Activated naive CD8-positive, alpha-beta T cell (primary cell): Measurements from ENCODE around the gene FERD3L.

Source experiments
- H3K27ac Mint-ChIP-seq: one replicate; pipeline ENCODE4 v1.8.0; 2021; ENCODE audit warnings: mixed read lengths
- H3K27me3 Mint-ChIP-seq: one replicate; pipeline ENCODE4 v1.8.0; 2021; ENCODE audit warnings: mixed read lengths
- H3K36me3 Mint-ChIP-seq: one replicate; pipeline ENCODE4 v1.8.0; 2021; ENCODE audit warnings: mixed read lengths
- H3K4me1 Mint-ChIP-seq: one replicate; pipeline ENCODE4 v1.8.0; 2021; ENCODE audit warnings: low read depth, mixed read lengths
- H3K4me3 Mint-ChIP-seq: one replicate; pipeline ENCODE4 v1.8.0; 2021; ENCODE audit warnings: mild to moderate bottlenecking, mixed read lengths
- H3K9me3 Mint-ChIP-seq: one replicate; pipeline ENCODE4 v1.8.0; 2021; ENCODE audit warnings: low read depth, mixed read lengths

The FERD3L gene

DNA sequence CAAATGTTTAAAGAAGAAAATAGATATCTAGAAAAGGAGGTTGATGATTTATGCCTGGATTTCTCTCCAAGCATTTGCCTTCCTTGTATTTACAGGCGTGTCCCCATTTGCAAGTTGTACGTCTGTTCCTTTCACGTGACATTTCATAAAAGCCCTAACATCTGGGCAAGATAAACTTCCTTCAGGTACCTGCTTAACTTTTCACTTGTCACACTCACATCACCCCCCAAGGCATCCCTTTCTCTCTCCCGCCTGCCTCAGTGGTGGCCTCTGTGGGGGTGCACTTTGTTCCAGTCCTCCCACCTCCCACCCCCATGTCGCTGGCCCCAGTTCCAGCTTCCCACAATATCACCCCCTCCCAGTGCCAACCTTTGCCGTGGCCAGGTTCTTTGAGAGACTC, 34.4 kb downstream of the FERD3L start:
- H3K27ac Mint-ChIP-seq: no peak overlapping the region
- H3K9me3 Mint-ChIP-seq: no peaks in the 10 kb centered on the region

DNA sequence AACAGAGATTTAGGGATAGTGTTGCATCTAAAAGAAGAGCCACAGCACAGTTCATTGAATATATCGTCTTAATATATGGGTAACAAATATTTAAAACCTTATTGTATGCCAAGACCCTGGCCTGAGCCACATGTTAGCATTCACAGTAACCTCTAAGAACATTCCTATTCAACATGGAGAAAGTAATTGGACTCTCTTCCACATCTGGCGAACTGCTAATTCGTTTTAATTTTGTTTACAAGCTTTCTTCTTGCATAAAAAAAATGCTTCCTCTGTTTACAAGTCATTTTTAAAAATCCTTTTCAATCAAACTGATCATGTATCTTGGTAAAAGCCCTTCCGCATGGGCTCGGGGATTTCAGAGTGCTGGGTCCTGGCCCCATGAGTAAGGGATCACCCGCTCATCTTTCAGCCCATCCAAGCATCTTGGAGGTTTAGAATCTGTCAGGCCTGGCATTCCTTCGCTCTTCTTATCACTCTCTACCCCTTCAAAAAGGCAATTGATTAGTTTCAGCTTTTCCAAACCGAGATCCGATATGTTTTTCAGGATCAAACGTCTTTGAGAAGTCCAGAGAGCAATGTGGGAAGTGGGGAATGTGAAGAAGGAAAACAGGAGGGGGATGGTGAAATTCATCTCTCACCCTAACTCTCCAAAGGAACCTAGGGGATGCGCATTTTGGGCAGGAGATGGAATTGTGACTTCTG, 35.0 kb downstream of the FERD3L start:
- H3K9me3 Mint-ChIP-seq: no peaks in the 10 kb centered on the region
- H3K27me3 Mint-ChIP-seq: peaks cover 76% of the 10 kb centered on the region
- no peak overlapping the region for H3K27ac Mint-ChIP-seq
- H3K36me3 Mint-ChIP-seq: no peaks in the 10 kb centered on the region
- no peak overlapping the region for H3K4me3 Mint-ChIP-seq
- H3K4me1 Mint-ChIP-seq: no peaks in the 10 kb centered on the region

More for the DNA sequence above, 34.4 kb downstream of the FERD3L start:
- H3K4me1 Mint-ChIP-seq: no peaks in the 10 kb centered on the region
- H3K36me3 Mint-ChIP-seq: no peaks in the 10 kb centered on the region
- H3K4me3 Mint-ChIP-seq: no peak overlapping the region
- peaks cover 72% of the 10 kb centered on the region for H3K27me3 Mint-ChIP-seq

DNA sequence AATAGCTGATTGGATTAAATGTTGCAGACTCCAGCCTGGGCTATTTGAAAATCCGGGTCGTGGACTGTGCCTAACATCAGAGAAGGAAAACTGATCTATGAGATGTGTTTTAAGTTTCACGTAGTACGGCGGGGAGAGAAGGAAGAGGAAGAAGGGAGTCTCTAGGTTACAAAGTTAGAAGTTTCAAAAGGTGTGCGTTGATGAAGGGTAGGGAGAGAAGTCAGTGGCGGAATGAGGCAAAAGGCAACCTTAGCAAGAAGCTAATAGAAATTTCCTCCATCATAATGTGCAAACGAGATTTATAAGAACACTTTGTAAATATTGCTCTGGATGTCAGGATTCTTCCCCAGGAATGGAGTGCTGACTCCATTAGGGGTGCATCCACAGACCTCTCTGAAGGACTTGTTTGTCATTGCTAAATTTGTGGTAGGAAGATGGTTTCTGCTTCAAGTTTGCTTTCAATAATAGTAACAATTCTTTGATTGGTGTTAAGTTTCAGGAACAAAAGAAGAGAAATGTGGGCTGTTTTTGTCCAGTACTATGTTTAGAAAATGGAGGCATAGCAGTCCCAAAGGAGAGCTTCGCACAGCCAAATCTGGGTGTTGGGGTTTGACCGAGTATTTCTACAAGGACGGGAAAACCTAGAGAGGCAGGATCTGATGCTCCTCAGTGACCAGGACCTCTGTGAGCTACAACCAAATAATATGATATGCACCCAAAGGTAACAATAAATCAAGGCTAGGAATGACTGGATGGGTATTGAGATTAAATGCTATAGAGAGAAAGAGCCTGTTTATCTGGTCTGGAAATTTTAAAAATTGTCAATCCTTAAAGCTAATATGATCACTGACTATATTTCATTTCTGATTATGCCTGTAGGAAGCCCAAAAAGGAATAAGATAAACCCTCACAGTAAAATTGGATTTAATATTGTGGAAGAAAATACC, 35.9 kb downstream of the FERD3L start:
- Mint-ChIP-seq H3K27me3 (peaks cover 75% of the 10 kb centered on the region), H3K36me3 (no peaks in the 10 kb centered on the region), H3K9me3 (no peaks in the 10 kb centered on the region), H3K4me3 (no peak overlapping the region), H3K27ac (no peak overlapping the region), H3K4me1 (no peaks in the 10 kb centered on the region)

GRCh38 chr7:19107356-19108146, 37.7 kb downstream of the FERD3L start:
- H3K27ac Mint-ChIP-seq: no peak overlapping the region
- no peaks in the 10 kb centered on the region for H3K9me3 Mint-ChIP-seq
- no peak overlapping the region for H3K4me3 Mint-ChIP-seq

GRCh38 chr7:19107081-19107355, 38.2 kb downstream of the FERD3L start:
- H3K27me3 Mint-ChIP-seq: peaks cover 68% of the 10 kb centered on the region
- no peak overlapping the region for H3K27ac Mint-ChIP-seq
- no peak overlapping the region for H3K4me3 Mint-ChIP-seq
- no peaks in the 10 kb centered on the region for H3K4me1 Mint-ChIP-seq
- no peaks in the 10 kb centered on the region for H3K36me3 Mint-ChIP-seq
- H3K9me3 Mint-ChIP-seq: no peaks in the 10 kb centered on the region

More at GRCh38 chr7:19107356-19108146, 37.7 kb downstream of the FERD3L start:
- H3K36me3 Mint-ChIP-seq: no peaks in the 10 kb centered on the region
- H3K27me3 Mint-ChIP-seq: peaks cover 69% of the 10 kb centered on the region
- no peaks in the 10 kb centered on the region for H3K4me1 Mint-ChIP-seq

DNA sequence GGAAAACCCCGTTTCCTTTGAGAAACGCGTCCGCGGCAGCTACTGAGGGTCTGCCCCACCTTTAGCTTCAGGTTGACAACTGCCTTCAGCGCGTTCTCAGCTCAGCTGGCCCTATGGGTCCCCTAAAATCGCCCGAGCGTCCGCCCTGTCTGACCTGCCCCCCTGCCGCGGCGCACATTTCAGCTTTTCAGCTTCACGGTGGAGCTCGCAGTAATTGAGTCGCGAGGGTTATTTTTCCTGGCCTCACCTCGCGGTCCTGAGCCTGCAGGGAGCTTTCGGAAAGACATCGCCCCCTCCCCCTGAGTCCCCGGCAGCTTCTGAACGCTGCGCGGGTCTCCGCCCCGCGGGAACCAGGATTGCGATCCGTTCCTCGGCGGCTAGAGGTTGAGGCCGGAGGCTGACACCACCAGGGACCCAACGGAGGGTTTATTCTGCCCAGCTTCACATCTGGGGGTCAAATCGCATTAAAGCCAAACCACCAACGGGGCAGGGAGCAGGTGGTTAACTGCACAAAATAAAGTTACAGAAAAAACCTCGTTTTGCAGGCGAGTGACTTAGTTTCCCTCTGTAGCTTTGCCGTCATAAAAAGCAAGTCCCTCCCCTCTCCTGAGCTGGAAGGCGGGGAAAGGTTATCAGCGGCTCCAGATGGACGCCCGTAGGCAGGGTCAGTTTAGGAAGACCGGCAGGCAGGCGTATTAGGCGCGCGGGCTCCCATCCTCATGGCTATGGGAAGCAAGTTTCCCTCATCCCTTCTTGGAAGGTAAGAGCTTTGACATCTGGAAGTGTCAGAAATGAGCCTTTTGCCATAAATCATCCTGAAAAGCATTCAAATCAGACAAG, 38.8 kb downstream of the FERD3L start:
- Mint-ChIP-seq H3K36me3 (no peaks in the 10 kb centered on the region), H3K4me1 (no peaks in the 10 kb centered on the region), H3K27me3 (peaks cover 67% of the 10 kb centered on the region), H3K9me3 (no peaks in the 10 kb centered on the region), H3K27ac (no peak overlapping the region), H3K4me3 (no peak overlapping the region)

GRCh38 chr7:19105546-19105945, 39.7 kb downstream of the FERD3L start:
- Mint-ChIP-seq H3K4me3 (no peak overlapping the region), H3K4me1 (no peaks in the 10 kb centered on the region), H3K9me3 (no peaks in the 10 kb centered on the region), H3K36me3 (no peaks in the 10 kb centered on the region), H3K27ac (no peak overlapping the region), H3K27me3 (peaks cover 59% of the 10 kb centered on the region)

GRCh38 chr7:19104811-19105210, 40.4 kb downstream of the FERD3L start:
- H3K9me3 Mint-ChIP-seq: no peaks in the 10 kb centered on the region
- no peaks in the 10 kb centered on the region for H3K4me1 Mint-ChIP-seq

GRCh38 chr7:19102884-19103283, 42.3 kb downstream of the FERD3L start:
- H3K36me3 Mint-ChIP-seq: no peaks in the 10 kb centered on the region
- H3K27me3 Mint-ChIP-seq: peaks cover 35% of the 10 kb centered on the region
- H3K27ac Mint-ChIP-seq: no peak overlapping the region
- no peak overlapping the region for H3K4me3 Mint-ChIP-seq
- peaks cover under 1% of the 10 kb centered on the region for H3K9me3 Mint-ChIP-seq
- no peaks in the 10 kb centered on the region for H3K4me1 Mint-ChIP-seq

More at GRCh38 chr7:19104811-19105210, 40.4 kb downstream of the FERD3L start:
- H3K4me3 Mint-ChIP-seq: no peak overlapping the region
- no peaks in the 10 kb centered on the region for H3K36me3 Mint-ChIP-seq
- peaks cover 52% of the 10 kb centered on the region for H3K27me3 Mint-ChIP-seq
- H3K27ac Mint-ChIP-seq: no peak overlapping the region

GRCh38 chr7:19101909-19102308, 43.3 kb downstream of the FERD3L start:
- Mint-ChIP-seq H3K27ac (no peak overlapping the region), H3K4me3 (no peak overlapping the region), H3K27me3 (peaks cover 27% of the 10 kb centered on the region), H3K9me3 (peaks cover 4% of the 10 kb centered on the region), H3K36me3 (no peaks in the 10 kb centered on the region), H3K4me1 (no peaks in the 10 kb centered on the region)

DNA sequence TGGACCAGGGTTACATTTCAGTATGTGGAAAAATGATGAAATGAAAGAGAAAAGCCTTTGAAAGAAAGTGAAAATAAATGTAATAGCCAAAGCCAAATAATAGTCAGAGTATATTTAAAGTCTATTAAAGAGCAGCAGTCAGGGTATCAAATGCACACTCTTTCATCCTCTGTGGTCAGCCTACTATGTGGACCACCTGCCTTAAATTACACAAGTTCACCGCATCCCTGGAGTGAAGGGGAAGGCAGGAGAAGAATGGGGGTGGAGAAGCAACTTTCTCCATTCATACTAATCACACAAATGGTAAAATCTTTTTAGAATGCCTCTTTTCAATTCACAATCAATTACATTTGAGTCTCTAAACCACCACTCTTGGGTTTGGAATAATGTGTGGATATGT, 43.7 kb downstream of the FERD3L start:
- peaks cover 4% of the 10 kb centered on the region for H3K9me3 Mint-ChIP-seq

DNA sequence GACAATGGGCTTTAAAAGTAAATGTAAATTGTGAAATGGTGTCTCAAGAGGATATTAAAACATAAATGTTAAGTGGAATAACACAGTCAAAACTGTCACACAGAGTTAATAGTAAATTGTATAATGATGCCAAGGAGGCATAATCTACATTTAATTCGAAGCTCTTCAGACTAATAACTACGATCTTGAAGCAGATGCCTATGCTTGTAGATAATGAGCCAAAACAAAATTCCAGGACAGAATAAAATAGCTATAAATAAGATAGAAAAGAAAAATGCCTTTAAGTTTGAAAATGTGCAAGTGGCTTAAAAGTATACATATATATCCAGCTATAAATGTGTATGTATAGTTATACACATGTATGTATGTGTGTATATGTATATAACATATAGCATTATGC, 45.3 kb downstream of the FERD3L start:
- Mint-ChIP-seq H3K9me3 (peaks cover 4% of the 10 kb centered on the region), H3K27ac (no peak overlapping the region), H3K27me3 (peaks cover 13% of the 10 kb centered on the region), H3K36me3 (no peaks in the 10 kb centered on the region), H3K4me3 (no peak overlapping the region), H3K4me1 (no peaks in the 10 kb centered on the region)

More for the DNA sequence above, 43.7 kb downstream of the FERD3L start:
- Mint-ChIP-seq H3K27me3 (peaks cover 26% of the 10 kb centered on the region), H3K4me1 (no peaks in the 10 kb centered on the region), H3K27ac (no peak overlapping the region), H3K4me3 (no peak overlapping the region), H3K36me3 (no peaks in the 10 kb centered on the region)

- Mint-ChIP-seq H3K9me3 (peaks cover 4% of the 10 kb centered on the region), H3K27ac (no peak overlapping the region), H3K36me3 (no peaks in the 10 kb centered on the region), H3K27me3 (peaks cover 12% of the 10 kb centered on the region), H3K4me1 (no peaks in the 10 kb centered on the region), H3K4me3 (no peak overlapping the region)
Measured at GRCh38 chr7:19099194-19099593, 46.0 kb downstream of the FERD3L start.

- H3K27me3 Mint-ChIP-seq: peaks cover 12% of the 10 kb centered on the region
- H3K4me1 Mint-ChIP-seq: no peaks in the 10 kb centered on the region
- no peak overlapping the region for H3K27ac Mint-ChIP-seq
- H3K36me3 Mint-ChIP-seq: no peaks in the 10 kb centered on the region
- H3K4me3 Mint-ChIP-seq: no peak overlapping the region
- peaks cover 4% of the 10 kb centered on the region for H3K9me3 Mint-ChIP-seq
Measured at GRCh38 chr7:19098510-19098909, 46.7 kb downstream of the FERD3L start.
